ENCODE measurements around the gene MYH15. TPM values are rescaled to one million over a fixed set of nuclear protein-coding genes. Genes with fewer than 3 reads are reported as not detected.

Gene MYH15
- total and polyA plus RNA-seq, 10 of the 15 experiments (the other 5 are each of a cell fraction or from before 2014, with no cell fraction given), result 0.05 to 0.27 (median 0.09) TPM; not detected in 1

DNA sequence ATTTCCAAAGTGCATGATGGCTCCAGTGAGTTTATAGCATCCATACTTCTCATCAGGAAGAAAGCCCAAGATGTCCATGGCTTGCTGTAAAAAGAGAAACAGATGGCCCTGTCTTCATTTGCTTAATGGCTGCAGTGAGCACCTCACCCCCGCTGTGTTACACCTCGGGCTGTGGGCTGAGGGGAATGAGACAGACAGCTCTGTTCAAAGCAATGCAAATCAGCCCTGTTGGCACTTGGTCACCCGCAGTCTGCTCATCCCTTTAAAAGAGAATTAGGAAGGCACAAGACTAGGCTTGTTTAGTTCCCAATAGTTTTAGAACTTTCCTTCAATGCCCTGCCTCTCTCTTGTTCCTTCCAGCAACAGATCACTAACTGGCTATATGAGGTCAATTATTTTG, 25.2 kb downstream of the MYH15 start (continued):
- TF ChIP-seq ZBTB33 (IDR thresholded peaks at IDR 0.05), result no peak

- H3K36me3 ChIP-seq (ENCODE audit: control insufficient read depth in 2 of 2, insufficient read depth in 2 of 2, low read length in 1 of 2), result no peaks in the 10 kb centered on the region
- H3K79me2 ChIP-seq (ENCODE audit: control insufficient read depth, insufficient read depth, low read length), result no peaks in the 10 kb centered on the region
- H3K4me2 ChIP-seq (ENCODE audit: control insufficient read depth, insufficient read depth), result no peak overlapping the region
- BruUV-seq (replicated peaks), result no TSS peak
- no peak overlapping the region for H2AFZ ChIP-seq (ENCODE audit: control insufficient read depth, low read depth, low read length)
- no peaks in the 10 kb centered on the region for H4K20me1 ChIP-seq (ENCODE audit: control insufficient read depth, insufficient read depth)
- no peak overlapping the region for H3K4me3 ChIP-seq
- ChIA-PET RAD21 (ENCODE audit: unreplicated experiment) (no interaction called here), POLR2A (no interaction called here), SMC1A (ENCODE audit: uncharacterized antibody, unreplicated experiment) (interaction anchor here (0.9 to 3.2 kb wide), 5 partner anchors 8 to 436 kb away, joined by 3 to 27 read pairs (median 5); no protein-coding TSS in a partner anchor), CTCF (interaction anchor here (0.7 to 3.9 kb wide), 10 partner anchors 8 to 819 kb away, joined by 3 to 34 read pairs (median 8); no protein-coding TSS in a partner anchor)
- H3K9ac ChIP-seq (ENCODE audit: control insufficient read depth, insufficient read depth, low read length), result no peak overlapping the region
- no peaks in the 10 kb centered on the region for H3K9me3 ChIP-seq (replicated peaks; ENCODE audit: control insufficient read depth, insufficient read depth, low read length)
- 60% methylated on average over 2 of the region's 2 CpGs for WGBS (ENCODE audit: insufficient coverage, insufficient replicate concordance, low lambda C conversion rate, missing lambda C conversion rate)
- no peaks in the 10 kb centered on the region for H3K4me1 ChIP-seq (ENCODE audit: control insufficient read depth, insufficient read depth, low read length)
- DNase-seq (ENCODE audit: low read depth, low spot score) (no peak), ATAC-seq (no peak), FAIRE-seq (no peak)
- H3K27me3 ChIP-seq (replicated peaks in 1 of 2; ENCODE audit: control insufficient read depth in 2 of 2, insufficient read depth in 2 of 2, low read length in 1 of 2), result no peaks in the 10 kb centered on the region
- intact Hi-C loops (cut with micrococcal nuclease; ENCODE audit: unreplicated experiment) (loop anchor here (10.0 kb wide), 1 partner anchor 1244 kb away; no protein-coding TSS in a partner anchor), in situ Hi-C loops (cut with MboI) (loop anchor here (10.0 kb wide), 1 partner anchor 1244 kb away; no protein-coding TSS in a partner anchor)
- H3K27ac ChIP-seq (ENCODE audit: control insufficient read depth, insufficient read depth), result no peak overlapping the region
- no peak for TF ChIP-seq CEBPB (IDR thresholded peaks at IDR 0.05; ENCODE audit: borderline replicate concordance in 1 of 2, low read depth in 2 of 2, low read length in 2 of 2)
- TF ChIP-seq ZNF384 (IDR thresholded peaks at IDR 0.05; ENCODE audit: borderline replicate concordance, low read depth, low read length), result no peak
- no peak for TF ChIP-seq SMARCA5 (IDR thresholded peaks at IDR 0.05)
- TF ChIP-seq, protein P1, sequence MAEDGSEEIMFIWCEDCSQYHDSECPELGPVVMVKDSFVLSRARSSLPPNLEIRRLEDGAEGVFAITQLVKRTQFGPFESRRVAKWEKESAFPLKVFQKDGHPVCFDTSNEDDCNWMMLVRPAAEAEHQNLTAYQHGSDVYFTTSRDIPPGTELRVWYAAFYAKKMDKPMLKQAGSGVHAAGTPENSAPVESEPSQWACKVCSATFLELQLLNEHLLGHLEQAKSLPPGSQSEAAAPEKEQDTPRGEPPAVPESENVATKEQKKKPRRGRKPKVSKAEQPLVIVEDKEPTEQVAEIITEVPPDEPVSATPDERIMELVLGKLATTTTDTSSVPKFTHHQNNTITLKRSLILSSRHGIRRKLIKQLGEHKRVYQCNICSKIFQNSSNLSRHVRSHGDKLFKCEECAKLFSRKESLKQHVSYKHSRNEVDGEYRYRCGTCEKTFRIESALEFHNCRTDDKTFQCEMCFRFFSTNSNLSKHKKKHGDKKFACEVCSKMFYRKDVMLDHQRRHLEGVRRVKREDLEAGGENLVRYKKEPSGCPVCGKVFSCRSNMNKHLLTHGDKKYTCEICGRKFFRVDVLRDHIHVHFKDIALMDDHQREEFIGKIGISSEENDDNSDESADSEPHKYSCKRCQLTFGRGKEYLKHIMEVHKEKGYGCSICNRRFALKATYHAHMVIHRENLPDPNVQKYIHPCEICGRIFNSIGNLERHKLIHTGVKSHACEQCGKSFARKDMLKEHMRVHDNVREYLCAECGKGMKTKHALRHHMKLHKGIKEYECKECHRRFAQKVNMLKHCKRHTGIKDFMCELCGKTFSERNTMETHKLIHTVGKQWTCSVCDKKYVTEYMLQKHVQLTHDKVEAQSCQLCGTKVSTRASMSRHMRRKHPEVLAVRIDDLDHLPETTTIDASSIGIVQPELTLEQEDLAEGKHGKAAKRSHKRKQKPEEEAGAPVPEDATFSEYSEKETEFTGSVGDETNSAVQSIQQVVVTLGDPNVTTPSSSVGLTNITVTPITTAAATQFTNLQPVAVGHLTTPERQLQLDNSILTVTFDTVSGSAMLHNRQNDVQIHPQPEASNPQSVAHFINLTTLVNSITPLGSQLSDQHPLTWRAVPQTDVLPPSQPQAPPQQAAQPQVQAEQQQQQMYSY (CRISPR knock-in tag; IDR thresholded peaks at IDR 0.05), result no peak
- TF ChIP-seq FOXK2 (IDR thresholded peaks at IDR 0.05), result no peak
- no peak for TF ChIP-seq SREBF1 (IDR thresholded peaks at IDR 0.05; ENCODE audit: low read length)
- no peak for TF ChIP-seq POLR2AphosphoS2 (IDR thresholded peaks at IDR 0.05; ENCODE audit: low read depth, low read length)
- TF ChIP-seq SPI1 (IDR thresholded peaks at IDR 0.05; ENCODE audit: borderline replicate concordance, insufficient read depth, low read depth, low read length), result no peak
- TF ChIP-seq BHLHE40 (IDR thresholded peaks at IDR 0.05; ENCODE audit: borderline replicate concordance in 1 of 2, low read depth in 2 of 2, low read length in 1 of 2), result no peak
- TF ChIP-seq GABPA (IDR thresholded peaks at IDR 0.05; ENCODE audit: low read depth), result no peak
Measured at GRCh38 chr3:108479224-108479623, 31.2 kb downstream of the MYH15 start.

All from GM12878 (cell line).